Activated CD4-positive, CD25-positive, alpha-beta regulatory T cell treated with anti-CD3 and anti-CD28 coated beads, Interleukin-2, amount 50 U/mL, for 72 hours (primary cell): ENCODE data around the gene CACNG1.
"Not testable (repeated sequence)": the region's sequence is repeated elsewhere in the genome, so short reads cannot be mapped to it uniquely, and the experiment has no call there.

Experiments used
- DNase-seq: peaks from one replicate; pipeline ENCODE4 v3.0.0; 2021

CACNG1 gene

GRCh38 chr17:67085406-67085805 lies 41.1 kb downstream of the CACNG1 start:
- DNase-seq: no peak

DNA sequence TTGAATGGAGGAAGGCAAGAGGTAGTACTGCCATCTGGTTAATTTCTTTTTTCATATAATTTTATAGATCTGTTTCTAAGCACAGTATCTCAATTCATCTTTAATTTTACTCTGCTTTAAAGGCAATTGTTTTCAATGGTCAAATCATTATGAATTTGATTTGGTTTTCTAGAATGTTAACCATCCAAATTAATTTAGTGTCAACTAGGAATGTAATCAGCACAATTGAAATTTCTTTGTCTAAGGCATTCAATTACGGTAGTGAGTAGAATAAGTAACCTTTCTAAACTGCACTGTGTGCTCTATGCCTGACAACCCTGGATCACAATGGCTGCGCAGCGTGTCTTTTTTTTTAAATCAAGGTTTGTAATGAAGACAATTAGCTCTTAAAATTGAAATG lies 44.3 kb downstream of the CACNG1 start:
- DNase-seq: no peak

DNA sequence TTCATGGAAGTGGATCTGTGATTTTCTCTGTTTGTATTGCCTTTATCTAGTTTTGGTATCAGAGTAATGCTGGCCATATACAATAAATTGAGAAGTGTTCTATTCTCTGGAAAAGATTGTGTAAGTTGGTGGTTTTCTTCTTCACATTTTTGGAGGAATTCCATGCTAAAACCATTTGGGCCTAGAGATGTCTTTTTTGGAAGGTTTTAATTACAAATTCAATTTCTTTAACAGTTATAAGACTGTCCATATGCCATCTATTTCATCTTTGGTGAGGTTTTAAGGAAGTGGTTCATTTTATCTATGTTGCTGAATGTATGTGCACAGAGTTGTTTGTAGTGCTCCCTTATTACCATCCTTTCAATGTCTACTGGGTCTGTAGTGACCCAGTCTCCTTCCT lies 46.0 kb downstream of the CACNG1 start:
- DNase-seq: no peak

DNA sequence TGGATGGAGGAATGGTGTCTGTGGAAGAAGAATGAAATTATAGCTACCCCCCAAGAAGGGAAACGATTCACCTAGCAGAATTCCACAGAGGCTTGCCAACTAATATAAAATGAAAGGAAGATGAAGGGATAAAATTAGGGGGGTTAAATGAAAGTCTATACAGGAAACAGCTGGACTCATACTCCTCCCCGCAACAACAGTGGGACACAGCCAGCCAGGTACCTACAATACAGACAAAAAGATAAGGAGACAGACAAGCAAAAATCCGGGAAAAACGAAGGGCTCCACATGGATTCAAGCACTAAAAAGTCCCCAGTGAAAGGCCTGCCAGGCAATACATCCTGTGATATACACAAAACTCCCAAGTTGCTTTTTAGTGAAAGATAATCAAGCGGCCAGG lies 47.9 kb downstream of the CACNG1 start:
- no peak for DNase-seq

DNA sequence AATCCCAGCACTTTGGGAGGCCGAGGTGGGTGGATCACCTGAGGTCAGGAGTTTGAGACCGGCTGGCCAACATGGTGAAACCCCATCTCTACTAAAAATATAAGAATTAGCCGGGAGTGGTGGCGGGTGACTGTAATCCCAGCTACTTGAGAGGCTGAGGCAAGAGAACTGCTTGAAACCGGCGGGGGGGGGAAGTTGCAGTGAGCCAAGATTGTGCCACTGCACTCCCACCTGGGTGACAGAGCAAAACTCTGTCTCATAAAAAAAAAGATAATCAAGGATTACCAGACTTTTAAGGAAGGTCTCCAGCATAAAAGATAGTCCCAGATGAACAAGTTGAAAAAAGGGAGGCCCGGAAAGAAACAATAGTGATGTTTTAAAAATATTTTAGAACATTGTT lies 48.4 kb downstream of the CACNG1 start:
- not testable (repeated sequence) for DNase-seq

DNA sequence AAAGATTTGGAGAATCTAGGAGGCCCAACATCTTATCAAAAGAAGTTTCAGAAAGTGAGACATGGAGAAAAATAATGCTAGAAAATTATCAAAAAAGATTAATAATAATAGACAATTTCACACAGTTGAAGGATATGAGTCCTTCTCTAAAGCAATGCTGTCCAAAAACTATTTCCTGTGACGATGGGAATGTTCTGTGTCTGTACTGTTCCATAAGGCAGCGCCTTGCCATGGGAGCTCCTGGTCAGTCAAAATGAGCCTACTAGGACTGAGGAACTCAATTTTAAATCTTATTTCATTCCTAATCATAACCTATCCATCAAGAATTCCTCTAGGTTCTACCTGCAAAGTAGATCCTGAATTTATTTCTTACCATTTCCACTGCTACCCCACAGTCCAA lies 49.0 kb downstream of the CACNG1 start:
- DNase-seq: no peak

DNA sequence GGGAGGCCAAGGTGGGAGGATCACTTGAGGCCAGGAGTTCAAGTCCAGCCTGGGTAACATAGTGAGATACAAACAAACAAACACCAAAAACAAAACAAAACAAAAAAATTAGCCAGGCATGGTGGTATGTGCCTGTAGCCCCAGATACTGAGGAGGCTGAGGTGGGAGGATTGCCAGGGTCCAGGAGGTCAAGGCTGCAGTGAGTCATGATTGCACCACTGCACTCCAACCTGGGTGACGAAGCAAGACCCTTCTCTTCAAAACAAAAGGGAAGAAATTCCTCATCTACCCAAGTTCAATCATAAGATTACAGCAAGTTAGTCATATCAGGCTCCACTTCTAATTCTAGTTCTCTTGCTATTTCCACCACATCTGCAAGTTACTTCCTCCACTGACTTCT lies 50.9 kb downstream of the CACNG1 start:
- DNase-seq: not testable (repeated sequence)

DNA sequence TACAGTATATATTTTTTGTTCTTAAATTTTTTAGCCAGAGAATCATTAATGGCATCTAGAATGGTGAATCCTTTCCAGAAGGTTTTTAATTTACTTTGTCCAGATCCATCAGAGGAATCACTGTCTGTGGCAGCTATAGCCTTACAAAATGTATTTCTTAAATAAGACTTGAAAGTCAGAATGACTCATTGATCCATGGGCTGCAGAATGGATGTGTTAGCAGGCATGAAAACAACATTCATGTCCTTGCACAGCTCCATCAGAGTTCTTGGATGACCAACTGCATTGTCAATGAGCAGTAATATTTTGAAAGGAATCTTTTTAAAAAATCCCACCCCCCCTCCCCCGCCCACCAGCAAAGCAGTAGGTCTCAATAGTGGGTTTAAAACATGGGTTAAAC lies 51.4 kb downstream of the CACNG1 start:
- no peak for DNase-seq

DNA sequence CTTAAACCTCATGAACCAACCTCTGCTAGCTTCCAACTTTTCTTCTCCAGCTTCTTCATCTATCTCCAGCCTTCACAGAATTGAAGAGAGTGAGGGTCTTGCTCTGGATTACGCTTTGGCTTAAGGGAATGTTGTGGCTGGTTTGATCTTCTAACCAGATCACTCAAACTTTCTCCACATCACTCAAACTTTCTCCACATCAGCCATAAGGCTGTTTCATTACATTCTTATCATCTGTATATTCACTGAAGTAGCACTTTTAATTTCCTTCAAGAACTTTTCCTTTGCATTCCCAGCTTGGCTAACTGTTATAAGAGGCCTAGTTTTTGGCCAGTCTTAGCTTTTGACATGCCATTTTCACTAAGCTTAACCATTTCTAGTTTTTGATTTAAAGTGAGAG lies 52.3 kb downstream of the CACNG1 start:
- no peak for DNase-seq

- no peak for DNase-seq
Measured at GRCh38 chr17:67098006-67098405, 53.7 kb downstream of the CACNG1 start.

DNA sequence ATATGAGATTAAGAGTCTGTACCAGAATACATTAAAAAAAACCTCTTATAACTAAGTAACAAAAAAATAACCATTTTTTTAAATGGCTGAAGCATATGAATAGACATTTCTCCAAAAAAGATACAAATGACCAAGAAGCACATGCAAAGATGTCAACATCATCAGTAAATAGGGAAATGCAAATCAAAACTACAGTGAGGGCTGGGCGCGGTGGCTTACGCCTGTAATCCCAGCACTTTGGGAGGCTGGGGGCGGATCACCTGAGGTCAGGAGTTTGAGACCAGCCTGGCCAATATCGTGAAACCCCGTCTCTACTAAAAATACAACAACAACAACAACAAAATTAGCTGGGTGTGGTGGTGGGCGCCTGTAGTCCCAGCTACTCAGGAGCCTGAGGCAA lies 60.3 kb downstream of the CACNG1 start:
- DNase-seq: not testable (repeated sequence)

- no peak for DNase-seq
Measured at GRCh38 chr17:67105213-67105612, 60.9 kb downstream of the CACNG1 start.
